ENCODE results near the gene SLC25A34.

The SLC25A34 gene

DNA sequence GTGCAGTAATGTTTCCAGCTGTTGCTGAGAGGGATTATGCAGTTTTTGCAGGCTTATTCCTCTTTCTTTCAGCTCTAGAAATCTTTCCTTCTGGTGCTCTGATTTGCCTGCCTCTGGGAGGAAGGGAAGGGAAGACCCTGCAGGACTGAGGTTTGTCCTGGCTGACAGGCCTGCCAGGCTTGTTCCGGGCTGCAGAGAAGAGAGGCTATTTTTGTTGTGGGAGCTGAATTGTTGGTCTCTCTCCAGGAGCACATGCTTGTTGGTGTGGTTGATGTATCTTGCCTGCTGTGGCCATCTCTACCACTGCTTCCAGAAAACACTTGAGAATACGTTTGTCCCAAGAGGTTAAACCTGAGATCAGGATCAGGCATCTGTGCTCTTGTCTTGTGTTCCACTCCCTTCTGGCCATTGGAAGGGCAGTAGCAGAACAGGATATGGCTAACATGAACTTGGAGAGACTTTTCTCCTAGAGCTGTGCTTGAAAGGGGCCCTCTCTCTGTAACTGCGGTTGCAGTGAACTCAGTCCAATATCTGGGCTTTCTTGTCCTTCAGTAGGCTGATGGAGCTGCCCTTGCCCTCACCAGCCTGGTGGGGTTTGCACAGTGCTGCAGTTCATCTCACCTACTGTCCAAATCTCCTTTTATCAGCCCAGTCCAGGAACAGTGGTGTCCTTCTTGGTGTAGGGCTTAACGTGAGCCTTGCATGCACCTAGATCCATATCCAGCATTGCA, 21.5 kb upstream of the SLC25A34 start:
- no peak for DNase-seq

DNA sequence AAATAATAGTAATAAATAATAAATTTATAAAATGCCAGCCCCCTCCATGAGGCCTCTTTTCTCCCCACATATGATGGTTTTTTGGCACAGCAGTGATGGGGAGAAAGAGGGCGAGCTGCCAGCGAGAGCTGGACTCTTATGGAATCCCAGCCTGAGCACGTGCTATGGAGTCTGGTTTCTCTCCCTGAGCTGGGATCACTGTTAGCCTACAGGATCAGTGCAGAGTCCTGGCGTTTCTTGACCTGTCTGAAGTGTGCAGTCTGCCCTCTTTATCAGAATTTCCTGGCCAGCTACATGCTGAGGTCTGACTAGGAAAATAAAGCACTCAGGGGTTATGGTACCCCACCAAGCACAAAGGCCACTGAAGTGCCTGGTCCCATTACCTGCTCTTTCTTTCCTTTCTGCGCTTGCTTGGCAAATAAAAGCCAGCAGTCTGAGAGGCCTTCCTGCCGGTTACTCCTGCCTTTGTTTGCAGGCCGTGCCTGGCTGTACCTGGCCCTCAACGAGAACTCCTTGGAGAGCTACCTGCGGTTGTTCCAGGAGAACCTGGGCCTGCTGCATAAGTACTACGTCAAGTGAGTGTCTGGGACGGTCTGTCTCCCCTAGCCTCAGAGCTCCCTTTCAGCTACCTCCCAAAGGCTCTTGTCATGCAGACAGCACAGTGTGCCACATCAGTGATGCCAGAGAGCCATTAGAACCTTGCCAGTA, 18.5 kb upstream of the SLC25A34 start:
- no peak for DNase-seq

- DNase-seq = no peak
Observed at GRCh38 chr1:15718199-15718601, 17.9 kb upstream of the SLC25A34 start.

- DNase-seq = no peak
Observed at GRCh38 chr1:15719381-15720120, 16.5 kb upstream of the SLC25A34 start.

- no peak for DNase-seq
Observed at GRCh38 chr1:15720861-15721260, 15.2 kb upstream of the SLC25A34 start.

- DNase-seq = no peak
Observed at GRCh38 chr1:15722411-15722810, 13.6 kb upstream of the SLC25A34 start.

DNA sequence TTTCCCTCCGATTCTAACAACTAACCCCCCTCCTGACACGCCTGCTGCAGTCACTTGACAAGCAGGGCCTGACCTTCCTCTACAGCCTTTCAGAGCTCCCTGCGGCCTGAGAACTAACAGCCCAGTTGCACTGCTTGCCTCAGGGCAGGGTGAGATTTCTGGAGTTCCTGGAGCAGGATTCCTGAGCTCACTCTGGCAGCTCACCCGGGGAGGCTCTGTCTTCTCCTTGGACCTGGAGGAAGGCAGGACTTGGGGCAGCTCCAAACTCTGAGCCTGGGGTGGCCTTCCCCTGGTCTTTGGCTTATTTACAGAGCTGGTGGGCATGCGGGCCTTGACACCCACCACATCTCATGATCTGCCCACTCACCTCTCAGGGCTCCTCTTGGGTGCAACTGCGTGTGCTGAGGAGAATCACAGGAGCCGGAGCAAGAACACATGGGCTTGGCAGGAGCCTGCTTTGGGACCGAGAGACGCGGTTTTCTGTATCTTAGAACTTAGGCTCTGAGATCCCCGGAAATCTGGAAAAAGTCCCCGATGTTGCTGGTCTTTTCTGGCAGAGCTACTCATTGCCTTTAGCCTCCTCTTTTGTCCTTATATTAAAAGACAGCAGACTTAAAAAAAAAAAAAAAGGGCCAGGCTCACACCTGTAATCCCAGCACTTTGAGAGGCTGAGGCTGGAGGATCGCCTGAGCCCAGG, 13.1 kb upstream of the SLC25A34 start:
- DNase-seq = no peak

- no peak for DNase-seq
Observed at GRCh38 chr1:15723631-15724246, 12.3 kb upstream of the SLC25A34 start.

DNA sequence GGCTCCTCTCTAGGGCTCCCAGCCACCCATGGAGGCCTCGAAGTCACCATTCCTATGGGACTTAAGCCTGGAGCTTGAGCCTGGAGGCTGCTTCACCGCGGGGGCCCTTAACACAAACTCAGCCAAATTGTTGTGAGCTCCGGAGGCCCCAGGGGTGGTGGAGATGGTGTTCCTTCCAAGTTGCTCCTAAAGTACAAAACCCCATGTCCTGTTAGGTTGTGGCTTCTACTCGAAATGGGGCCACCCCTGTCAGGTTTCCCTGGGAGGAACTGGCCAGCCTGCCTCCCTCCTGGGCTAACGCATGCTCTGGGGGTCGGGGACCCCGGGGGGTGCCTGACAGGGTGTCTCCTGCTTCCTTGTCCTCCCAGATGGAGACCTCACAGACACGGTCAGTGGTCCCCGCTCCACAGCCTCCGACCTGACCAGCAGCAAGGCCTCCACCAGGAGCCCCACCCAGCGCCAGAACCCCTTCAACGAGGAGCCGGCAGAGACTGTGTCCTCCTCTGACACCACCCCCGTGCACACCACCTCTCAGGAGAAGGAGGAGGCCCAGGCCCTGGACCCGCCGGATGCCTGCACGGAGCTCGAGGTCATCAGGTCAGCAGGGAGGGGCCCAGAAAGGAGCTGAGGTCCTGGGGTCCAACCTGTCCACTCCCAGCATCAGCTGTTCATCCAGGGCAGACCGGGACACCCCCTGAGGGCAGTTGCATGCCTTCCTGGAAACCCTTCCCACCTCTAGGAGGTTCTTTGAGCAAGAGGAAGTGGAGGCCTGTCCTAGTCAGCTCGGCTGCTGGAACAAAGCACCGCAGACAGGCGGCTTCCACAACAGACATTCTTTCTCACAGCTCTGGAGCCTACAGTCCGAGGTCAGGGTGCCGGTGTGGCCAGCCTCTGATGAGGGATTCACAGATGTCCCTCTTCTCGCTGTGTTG, 10.8 kb upstream of the SLC25A34 start:
- DNase-seq = no peak

DNA sequence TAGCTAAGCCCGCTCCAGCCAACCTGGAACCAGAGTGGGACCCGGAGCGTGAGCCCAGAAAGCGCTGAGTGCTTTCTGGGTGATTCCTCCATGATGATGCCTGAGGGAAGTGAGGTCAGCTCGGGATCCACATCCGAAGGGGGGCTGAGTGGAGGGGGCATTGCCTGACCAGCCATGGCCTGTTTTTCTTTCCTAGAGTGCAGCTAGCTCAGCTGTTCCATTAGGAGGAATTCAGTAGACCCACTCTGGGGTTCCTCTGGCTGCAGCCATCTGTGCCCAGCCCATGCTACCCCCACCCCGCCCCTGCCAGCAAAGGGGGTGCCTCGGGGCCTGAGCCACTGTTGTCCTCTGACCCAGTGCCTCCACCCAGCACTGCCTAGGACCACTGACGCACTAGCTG, 9.6 kb upstream of the SLC25A34 start:
- no peak for DNase-seq

- no peak for DNase-seq
Observed at GRCh38 chr1:15727021-15727420, 9.0 kb upstream of the SLC25A34 start.

GRCh38 chr1:15727424-15727823, 8.6 kb upstream of the SLC25A34 start:
- DNase-seq = no peak

DNA sequence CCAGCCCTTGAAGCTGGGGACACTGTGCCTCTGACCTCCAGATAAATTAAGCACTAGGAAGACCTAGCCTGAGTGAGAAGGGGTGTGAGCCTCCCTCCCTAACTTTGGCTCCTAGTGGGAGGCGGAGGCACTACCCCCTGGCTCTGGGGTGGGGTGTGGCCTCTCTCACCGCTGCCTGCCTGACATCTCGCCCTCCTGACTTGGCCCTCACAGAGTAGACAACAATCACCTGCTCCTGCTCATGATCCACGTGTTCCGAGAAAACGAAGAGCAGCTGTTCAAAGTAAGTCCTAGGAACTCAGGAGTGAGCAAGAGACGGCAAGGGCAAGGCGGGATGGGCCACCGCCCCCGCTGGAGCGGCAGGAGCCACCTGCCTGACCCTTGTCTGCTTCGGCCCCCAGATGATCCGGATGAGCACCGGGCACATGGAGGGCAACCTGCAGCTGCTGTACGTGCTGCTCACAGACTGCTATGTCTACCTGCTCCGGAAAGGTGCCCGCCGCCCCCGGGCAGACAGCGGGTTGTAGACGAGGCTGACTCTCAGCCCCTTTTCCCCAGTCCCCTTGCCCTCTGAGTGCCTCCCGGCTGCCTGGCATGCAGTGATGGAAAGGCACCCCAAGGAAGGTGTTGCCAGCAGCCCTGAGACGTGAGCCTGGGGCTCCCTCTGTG, 8.1 kb upstream of the SLC25A34 start:
- no peak for DNase-seq

- no peak for DNase-seq
Observed at GRCh38 chr1:15728937-15729657, 7.0 kb upstream of the SLC25A34 start.

DNA sequence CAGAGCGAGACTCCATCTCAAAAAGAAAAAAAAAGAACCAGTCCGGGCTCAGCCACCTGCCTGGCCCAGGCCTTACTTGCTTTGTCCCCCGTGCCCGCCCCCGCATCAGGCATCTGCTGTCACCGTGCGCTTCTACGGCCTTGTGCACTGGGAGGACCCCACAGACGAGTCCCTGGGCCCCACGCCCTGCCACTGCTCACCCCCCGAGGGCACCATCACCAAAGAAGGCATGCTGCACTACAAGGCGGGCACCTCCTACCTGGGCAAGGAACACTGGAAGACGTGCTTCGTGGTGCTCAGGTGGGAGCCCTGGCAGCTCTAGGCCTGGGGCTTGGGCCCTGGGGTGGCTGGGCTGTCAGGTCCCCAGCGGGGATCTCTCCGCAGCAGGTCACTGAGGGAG, 5.6 kb upstream of the SLC25A34 start:
- no peak for DNase-seq

DNA sequence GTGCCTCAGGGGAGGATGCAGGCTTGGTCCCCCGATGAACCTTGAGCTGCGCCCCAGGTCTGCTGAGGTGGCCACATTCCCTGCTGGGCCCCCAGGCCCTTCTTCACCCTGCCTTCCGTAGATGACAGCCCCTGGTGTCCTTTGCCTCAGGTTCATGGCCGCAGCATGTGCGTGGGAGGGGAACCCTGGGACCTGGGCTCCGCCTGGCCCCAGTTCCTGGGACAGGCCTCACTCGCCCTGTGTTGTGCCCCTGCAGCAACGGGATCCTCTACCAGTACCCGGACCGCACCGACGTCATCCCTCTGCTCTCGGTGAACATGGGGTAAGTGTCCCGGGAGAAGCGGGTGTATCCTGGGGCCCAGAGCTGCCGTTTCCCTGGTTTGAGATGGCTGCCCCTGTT, 5.1 kb upstream of the SLC25A34 start:
- no peak for DNase-seq

DNA sequence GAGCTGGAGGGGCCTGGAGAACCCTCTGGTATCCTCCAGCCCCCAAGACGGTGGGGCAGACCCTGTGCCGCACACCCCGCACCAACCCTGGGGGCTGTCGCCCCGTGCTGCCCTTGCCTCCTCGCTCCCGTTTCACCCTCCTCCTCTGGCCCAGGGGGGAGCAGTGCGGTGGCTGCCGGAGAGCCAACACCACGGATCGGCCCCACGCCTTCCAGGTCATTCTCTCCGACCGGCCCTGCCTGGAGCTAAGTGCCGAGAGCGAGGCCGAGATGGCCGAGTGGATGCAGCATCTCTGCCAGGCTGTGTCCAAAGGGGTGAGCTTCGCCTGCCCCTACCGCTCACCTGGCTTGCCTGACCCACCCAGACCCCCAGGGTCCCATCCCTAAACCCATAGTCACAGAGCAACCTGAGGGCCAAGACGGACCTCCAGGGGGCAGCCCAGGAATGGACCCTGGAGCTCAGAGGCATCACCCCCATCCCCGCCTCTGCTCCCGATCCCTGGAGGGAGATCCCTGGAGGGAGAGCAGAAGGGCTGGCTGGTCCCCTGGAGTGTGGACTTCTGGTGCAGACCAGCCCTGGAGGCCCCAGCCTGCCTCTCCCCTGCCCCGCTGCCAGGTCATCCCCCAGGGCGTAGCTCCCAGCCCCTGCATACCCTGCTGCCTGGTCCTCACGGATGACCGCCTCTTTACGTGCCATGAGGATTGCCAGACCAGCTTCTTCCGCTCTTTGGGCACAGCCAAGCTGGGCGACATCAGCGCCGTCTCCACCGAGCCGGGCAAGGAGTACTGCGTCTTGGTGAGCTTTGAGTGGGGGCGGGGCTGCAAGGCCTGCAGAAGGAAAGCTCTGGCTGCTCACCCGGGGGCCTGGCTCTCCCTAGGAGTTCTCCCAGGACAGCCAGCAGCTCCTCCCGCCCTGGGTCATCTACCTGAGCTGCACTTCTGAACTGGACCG, 4.0 kb upstream of the SLC25A34 start:
- DNase-seq = no peak

- no peak for DNase-seq
Observed at GRCh38 chr1:15732686-15733081, 3.4 kb upstream of the SLC25A34 start.

DNA sequence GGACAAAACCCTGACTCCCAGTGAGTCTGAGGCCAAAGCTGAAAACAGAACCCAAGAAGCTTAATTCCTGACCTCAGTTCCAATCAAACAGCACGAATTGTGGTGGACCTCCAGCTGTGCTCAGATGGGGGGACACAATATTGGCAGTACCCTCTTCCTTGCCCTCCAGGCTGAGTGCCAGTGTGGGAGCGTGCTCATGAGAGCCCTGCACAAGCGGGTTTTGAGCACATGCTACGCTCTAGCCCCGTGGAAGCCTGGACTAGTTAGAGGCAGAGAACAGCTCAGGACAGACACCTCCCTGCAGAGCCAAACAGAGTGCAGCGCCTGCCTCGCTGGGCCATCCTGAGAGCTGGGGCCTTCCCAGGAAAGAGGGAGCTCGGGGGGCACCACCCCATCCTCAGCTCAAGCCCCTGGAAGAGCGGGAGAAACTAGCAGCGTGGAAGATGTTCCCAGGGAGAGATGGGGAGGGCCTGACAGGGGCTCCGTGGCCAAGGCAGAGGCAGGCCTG, 2.8 kb upstream of the SLC25A34 start:
- no peak for DNase-seq

Data from NCI-H1417 treated with DMSO at 0.1 percent for 48 hours (cell line).